Activated effector memory CD4-positive, alpha-beta T cell treated with anti-CD3 and anti-CD28 coated beads, Interleukin-2, amount 50 U/mL, for 16 hours (primary cell): Measurements from ENCODE around the gene PRDM9.
"Not testable (repeated sequence)": the region's sequence is repeated elsewhere in the genome, so short reads cannot be mapped to it uniquely, and the experiment has no call there.

Experiments
- DNase-seq: peaks from one replicate; pipeline ENCODE4 v3.0.0-alpha.2; 2020

The PRDM9 gene

GRCh38 chr5:23507278-23507685 is at the start of gene PRDM9:
TSS of gene PRDM9 (plus strand) at chr5:23507609. CDS start at chr5:23509034, 1,425 bp downstream.
- no peak for DNase-seq

DNA sequence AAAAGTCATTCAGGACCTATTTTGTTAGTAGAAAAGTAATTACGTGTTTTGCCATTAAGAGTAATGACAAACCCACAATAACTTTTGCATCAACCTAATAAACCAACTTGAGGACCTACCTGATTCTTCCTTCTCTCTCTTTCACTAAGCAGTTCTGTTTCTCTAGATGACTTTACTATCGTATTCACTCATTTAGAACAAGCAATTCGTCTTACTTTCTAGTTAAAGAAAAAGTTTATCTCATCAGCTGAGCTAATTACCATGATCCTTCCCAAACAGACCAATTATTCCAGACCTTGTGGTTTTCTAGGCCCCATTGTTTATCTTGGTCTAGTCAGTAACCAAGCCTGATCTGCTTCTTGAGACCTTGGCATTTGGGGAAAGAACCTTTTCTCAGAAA is 49.6 kb upstream of the PRDM9 start:
- DNase-seq = no peak

GRCh38 chr5:23459214-23459613 is 48.2 kb upstream of the PRDM9 start:
- no peak for DNase-seq

GRCh38 chr5:23461576-23461975 is 45.8 kb upstream of the PRDM9 start:
- no peak for DNase-seq

GRCh38 chr5:23466401-23466912 is 41.0 kb upstream of the PRDM9 start:
- no peak for DNase-seq

- no peak for DNase-seq
These were observed 38.8 kb upstream of the PRDM9 start for GRCh38 chr5:23468658-23469057.

GRCh38 chr5:23473915-23474314 is 33.5 kb upstream of the PRDM9 start:
- no peak for DNase-seq

DNA sequence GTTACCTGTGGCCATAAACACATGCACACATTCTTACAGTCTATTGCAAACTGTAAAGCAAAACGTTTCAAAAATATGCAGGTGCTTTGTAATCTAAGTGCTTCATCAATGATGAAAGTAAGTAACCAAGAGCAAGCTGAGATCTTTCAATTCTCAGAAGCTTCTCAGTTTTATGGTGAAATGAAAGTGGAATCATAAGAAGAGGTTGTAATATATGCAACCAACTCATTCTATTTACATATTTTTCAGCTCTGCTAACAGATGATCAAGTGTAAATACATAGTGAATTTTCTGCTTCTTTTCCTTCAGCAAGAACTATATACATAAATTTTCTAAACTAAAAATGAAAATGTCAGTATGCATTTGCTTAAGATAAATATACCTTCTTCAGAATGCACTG is 33.1 kb upstream of the PRDM9 start:
- no peak for DNase-seq

GRCh38 chr5:23476580-23476979 is 30.8 kb upstream of the PRDM9 start:
- DNase-seq = no peak

GRCh38 chr5:23482642-23483041 is 24.8 kb upstream of the PRDM9 start:
- DNase-seq = no peak

- DNase-seq = no peak
These were observed 24.3 kb upstream of the PRDM9 start for GRCh38 chr5:23483090-23483489.

GRCh38 chr5:23484096-23484495 is 23.3 kb upstream of the PRDM9 start:
- DNase-seq = no peak

GRCh38 chr5:23486227-23486626 is 21.2 kb upstream of the PRDM9 start:
- DNase-seq = not testable (repeated sequence)

DNA sequence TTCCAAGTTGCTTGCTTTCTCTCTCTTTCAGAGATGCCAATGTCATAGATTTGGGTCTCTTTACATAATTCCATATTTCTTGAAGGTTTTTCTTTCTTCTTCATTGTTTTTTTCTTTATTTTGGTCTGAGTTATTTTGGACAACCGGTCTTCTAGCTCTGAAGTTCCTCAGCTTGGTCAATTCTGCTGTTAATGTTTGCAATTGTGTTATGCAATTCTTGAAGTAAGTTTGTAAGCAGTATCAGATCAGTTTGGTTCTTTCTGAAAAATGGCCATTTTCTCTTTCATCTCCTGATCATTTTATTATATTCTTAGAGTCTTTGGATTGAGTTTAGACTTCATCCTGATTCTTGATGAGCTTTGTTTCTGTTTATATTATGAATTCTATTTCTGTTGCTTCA is 16.4 kb upstream of the PRDM9 start:
- no peak for DNase-seq

GRCh38 chr5:23494558-23494957 is 12.9 kb upstream of the PRDM9 start:
- DNase-seq = no peak

GRCh38 chr5:23496576-23496975 is 10.8 kb upstream of the PRDM9 start:
- DNase-seq = no peak

DNA sequence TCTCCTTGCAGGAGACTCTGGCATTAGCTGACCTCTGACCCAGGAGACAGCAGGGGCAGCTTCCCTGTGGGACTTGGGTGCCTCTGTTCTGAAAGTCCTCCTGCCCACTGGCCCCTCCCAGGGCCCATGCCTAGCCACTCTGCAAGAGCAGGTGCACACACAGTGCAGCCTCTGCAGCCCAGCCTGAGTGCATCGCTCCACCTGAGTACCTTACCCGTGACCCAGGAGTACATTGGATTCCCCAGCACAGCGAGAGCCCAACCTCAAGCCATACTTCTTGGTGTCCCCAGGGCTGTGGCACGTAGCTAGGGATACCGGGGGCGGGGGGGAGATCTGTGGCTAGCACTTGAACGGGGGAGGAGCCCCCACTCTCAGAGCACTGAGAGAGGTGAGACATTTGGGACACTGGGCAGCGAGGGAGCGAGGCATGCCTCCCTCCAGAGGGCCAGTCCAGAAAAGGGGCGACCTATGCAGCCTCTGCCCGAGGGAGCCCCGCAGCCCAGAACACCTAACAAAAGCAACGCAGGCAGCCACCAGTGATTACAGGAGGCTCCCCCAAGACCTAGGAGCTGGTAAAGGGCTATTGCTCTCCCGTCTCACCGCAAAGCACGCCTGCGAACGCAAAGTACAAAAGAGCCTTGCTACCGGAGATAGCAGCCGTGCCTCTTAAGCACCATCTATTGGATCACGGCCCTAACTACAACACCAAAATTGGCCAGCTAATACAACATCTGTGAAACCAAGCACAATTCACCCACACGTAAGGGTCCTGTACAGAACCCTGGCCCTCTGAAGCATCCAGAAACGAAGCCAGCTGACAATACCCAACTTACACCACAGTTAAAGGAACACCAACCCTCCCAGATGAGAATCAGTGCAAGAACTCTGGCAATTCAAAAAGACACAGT is 826 bp upstream of the PRDM9 start:
- DNase-seq = no peak

- not testable (repeated sequence) for DNase-seq
These were observed 3.0 kb downstream of the PRDM9 start for GRCh38 chr5:23510434-23510833.

DNA sequence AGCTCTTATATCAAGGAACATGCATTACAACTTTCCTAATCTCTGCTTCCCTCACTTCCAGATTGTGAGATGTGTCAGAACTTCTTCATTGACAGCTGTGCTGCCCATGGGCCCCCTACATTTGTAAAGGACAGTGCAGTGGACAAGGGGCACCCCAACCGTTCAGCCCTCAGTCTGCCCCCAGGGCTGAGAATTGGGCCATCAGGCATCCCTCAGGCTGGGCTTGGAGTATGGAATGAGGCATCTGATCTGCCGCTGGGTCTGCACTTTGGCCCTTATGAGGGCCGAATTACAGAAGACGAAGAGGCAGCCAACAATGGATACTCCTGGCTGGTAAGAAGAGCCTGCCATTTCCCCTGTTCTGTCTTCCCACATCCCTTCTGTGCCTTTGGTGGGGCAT is 15.1 kb downstream of the PRDM9 start:
- DNase-seq = no peak

DNA sequence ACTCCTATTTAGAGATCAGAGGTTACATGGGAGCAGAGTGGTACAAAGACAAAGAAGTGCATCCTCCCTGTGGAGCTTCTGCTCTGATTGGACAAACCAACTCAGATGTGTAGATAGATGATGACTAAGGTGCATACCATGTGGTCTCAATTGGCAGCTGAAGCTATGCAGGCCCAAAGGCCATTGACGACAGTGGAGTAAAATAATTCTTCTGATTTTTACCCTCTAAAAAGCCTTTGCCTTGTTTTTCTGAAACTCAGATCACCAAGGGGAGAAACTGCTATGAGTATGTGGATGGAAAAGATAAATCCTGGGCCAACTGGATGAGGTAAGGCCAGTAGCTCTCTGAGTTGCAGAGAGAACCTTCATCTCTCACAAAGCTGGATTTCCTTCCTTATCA is 15.6 kb downstream of the PRDM9 start:
- DNase-seq = no peak

- no peak for DNase-seq
These were observed 16.6 kb downstream of the PRDM9 start for GRCh38 chr5:23523998-23524397.

DNA sequence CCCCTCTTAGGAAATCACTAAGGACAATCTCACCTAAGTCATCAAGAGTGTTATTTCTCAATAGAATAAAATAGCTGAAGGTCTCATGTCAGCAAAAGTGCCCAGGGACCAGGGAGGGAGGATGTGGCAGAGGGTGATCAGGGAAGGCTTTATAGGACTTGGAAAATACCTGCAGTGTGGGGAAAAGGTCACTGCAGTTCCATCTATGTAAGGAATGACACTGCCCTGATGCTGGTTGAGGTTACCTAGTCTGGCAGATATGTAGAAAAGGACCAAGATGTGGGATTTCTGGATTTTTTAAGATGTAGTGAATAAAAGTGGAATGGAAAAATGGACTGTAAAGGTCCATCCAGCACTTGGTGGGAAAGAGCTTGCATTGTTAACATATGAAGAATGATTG is 18.3 kb downstream of the PRDM9 start:
- DNase-seq = no peak

- not testable (repeated sequence) for DNase-seq
These were observed 19.2 kb downstream of the PRDM9 start for GRCh38 chr5:23526616-23527015.

DNA sequence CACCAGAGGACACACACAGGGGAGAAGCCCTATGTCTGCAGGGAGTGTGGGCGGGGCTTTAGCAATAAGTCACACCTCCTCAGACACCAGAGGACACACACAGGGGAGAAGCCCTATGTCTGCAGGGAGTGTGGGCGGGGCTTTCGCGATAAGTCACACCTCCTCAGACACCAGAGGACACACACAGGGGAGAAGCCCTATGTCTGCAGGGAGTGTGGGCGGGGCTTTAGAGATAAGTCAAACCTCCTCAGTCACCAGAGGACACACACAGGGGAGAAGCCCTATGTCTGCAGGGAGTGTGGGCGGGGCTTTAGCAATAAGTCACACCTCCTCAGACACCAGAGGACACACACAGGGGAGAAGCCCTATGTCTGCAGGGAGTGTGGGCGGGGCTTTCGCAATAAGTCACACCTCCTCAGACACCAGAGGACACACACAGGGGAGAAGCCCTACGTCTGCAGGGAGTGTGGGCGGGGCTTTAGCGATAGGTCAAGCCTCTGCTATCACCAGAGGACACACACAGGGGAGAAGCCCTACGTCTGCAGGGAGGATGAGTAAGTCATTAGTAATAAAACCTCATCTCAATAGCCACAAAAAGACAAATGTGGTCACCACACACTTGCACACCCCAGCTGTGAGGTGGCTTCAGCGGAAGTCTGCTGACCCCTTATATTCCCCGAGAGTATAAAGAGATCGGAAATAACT is 20.0 kb downstream of the PRDM9 start:
- DNase-seq = not testable (repeated sequence)
